ENCODE data around the gene ZWILCH.

DNA sequence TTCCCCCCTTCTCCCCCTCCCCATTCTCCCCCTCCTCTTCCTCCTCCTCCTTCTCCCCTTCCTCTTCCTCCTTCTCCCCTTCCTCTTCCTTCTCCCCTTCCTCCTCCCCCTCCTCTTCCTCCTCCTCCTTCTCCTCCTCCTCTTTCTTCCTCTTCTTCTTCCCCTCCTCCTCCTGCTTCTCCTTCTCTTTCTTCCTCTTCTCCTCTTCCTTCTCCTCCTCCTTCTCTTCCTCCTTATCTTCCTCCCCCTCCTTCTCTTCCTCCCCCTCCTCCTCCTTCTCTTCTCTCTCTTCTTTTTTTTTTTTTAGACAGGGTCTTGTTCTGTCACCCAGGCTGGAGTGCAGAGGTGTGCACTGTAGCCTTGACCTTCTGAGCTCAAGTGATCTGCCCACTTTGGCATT lies 81.9 kb downstream of the ZWILCH start:
- TF ChIP-seq EZH2 (IDR thresholded peaks at IDR 0.05; ENCODE audit: low read depth, unreplicated experiment) (no peak), CREB1 (CRISPR knock-in tag; IDR thresholded peaks at IDR 0.05; ENCODE audit: low read depth) (no peak), POLR2AphosphoS5 (IDR thresholded peaks at IDR 0.05; ENCODE audit: low read depth) (no peak), EZH2phosphoT487 (IDR thresholded peaks at IDR 0.05; ENCODE audit: unreplicated experiment) (no peak), ZNF331 (CRISPR knock-in tag; IDR thresholded peaks at IDR 0.05; ENCODE audit: low read depth) (no peak), STAT1 (IDR thresholded peaks at IDR 0.05; ENCODE audit: unreplicated experiment) (no peak)
- TF ChIP-seq, protein P1, sequence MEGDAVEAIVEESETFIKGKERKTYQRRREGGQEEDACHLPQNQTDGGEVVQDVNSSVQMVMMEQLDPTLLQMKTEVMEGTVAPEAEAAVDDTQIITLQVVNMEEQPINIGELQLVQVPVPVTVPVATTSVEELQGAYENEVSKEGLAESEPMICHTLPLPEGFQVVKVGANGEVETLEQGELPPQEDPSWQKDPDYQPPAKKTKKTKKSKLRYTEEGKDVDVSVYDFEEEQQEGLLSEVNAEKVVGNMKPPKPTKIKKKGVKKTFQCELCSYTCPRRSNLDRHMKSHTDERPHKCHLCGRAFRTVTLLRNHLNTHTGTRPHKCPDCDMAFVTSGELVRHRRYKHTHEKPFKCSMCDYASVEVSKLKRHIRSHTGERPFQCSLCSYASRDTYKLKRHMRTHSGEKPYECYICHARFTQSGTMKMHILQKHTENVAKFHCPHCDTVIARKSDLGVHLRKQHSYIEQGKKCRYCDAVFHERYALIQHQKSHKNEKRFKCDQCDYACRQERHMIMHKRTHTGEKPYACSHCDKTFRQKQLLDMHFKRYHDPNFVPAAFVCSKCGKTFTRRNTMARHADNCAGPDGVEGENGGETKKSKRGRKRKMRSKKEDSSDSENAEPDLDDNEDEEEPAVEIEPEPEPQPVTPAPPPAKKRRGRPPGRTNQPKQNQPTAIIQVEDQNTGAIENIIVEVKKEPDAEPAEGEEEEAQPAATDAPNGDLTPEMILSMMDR (conservative IDR thresholded peaks at IDR 0.05; ENCODE audit: low read depth in 2 of 2), result no peak
- TF ChIP-seq, protein P2, sequence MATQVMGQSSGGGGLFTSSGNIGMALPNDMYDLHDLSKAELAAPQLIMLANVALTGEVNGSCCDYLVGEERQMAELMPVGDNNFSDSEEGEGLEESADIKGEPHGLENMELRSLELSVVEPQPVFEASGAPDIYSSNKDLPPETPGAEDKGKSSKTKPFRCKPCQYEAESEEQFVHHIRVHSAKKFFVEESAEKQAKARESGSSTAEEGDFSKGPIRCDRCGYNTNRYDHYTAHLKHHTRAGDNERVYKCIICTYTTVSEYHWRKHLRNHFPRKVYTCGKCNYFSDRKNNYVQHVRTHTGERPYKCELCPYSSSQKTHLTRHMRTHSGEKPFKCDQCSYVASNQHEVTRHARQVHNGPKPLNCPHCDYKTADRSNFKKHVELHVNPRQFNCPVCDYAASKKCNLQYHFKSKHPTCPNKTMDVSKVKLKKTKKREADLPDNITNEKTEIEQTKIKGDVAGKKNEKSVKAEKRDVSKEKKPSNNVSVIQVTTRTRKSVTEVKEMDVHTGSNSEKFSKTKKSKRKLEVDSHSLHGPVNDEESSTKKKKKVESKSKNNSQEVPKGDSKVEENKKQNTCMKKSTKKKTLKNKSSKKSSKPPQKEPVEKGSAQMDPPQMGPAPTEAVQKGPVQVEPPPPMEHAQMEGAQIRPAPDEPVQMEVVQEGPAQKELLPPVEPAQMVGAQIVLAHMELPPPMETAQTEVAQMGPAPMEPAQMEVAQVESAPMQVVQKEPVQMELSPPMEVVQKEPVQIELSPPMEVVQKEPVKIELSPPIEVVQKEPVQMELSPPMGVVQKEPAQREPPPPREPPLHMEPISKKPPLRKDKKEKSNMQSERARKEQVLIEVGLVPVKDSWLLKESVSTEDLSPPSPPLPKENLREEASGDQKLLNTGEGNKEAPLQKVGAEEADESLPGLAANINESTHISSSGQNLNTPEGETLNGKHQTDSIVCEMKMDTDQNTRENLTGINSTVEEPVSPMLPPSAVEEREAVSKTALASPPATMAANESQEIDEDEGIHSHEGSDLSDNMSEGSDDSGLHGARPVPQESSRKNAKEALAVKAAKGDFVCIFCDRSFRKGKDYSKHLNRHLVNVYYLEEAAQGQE (IDR thresholded peaks at IDR 0.05; ENCODE audit: unreplicated experiment), result no peak

Measured in GM23338 (cell line).